Osteocyte (in vitro differentiated cells): ENCODE measurements around the gene TRIM16. TPM values are rescaled to one million over a fixed set of nuclear protein-coding genes. Genes with fewer than 3 reads are reported as not detected.
A peak's percentile ranks its signal among the peaks of the same experiment; 100 is the strongest.
"Not testable (repeated sequence)": the region's sequence is repeated elsewhere in the genome, so short reads cannot be mapped to it uniquely, and the experiment has no call there.

Experiments used
- DNase-seq: peaks from one replicate; pipeline ENCODE4 v3.0.0; 2021; ENCODE audit warnings: mixed read lengths; ENCODE audit not compliant: unreplicated experiment; ENCODE audit errors: extremely low spot score
- H3K27ac Mint-ChIP-seq: one replicate; pipeline ENCODE4 v1.8.0; 2021; ENCODE audit warnings: mild to moderate bottlenecking, mixed read lengths; ENCODE audit not compliant: unreplicated experiment
- H3K27me3 Mint-ChIP-seq: one replicate; pipeline ENCODE4 v1.8.0; 2021; ENCODE audit warnings: mixed read lengths; ENCODE audit not compliant: unreplicated experiment
- H3K36me3 Mint-ChIP-seq: one replicate; pipeline ENCODE4 v1.8.0; 2021; ENCODE audit warnings: mixed read lengths; ENCODE audit not compliant: unreplicated experiment
- H3K4me1 Mint-ChIP-seq: one replicate; pipeline ENCODE4 v1.8.0; 2021; ENCODE audit warnings: mixed read lengths; ENCODE audit not compliant: unreplicated experiment
- H3K4me3 Mint-ChIP-seq: one replicate; pipeline ENCODE4 v1.8.0; 2021; ENCODE audit warnings: mild to moderate bottlenecking, moderate library complexity, mixed read lengths; ENCODE audit not compliant: unreplicated experiment
- H3K9me3 Mint-ChIP-seq: one replicate; pipeline ENCODE4 v1.8.0; 2021; ENCODE audit warnings: mixed read lengths; ENCODE audit not compliant: unreplicated experiment
- total RNA-seq: library from RNA; stranded (reverse); gene quantifications from 2 replicates; pipeline ENCODE4 v1.2.1, GENCODE V29; 2021
- TF ChIP-seq, protein P1 (sequence below): fragments of 200-600 bp; sonication (generic); IDR thresholded peaks from 2 replicates; pipeline ENCODE4 v1.5.0; 2021; ENCODE audit warnings: antibody characterized with exemption, mild to moderate bottlenecking, moderate library complexity

Gene TRIM16
- total RNA-seq, 1 donor from 2014 or later = 23.5 TPM

DNA sequence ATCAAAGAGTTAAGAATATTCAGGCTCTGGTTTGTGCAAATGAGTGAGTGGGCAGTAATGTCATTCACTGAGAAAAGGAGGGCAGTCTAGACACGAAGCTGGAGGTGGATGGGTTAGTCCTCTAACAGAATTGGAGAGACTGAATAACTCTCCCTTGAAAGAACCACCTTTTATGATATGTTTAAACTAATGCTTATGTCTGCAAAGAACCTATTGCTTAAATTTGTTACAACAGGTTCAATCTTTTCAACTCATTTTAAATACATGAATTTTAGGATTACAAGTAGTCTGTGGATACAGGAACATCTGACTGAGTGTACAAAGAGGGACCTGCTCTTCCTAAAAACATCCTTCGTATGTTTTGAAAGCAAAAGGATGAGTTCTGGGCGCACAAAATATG, 14.9 kb upstream of the TRIM16 start:
- Mint-ChIP-seq H3K4me3 (peak overlapping the region; percentile 86), H3K27ac (peak overlapping the region; percentile 83)
- not testable (repeated sequence) for H3K9me3 Mint-ChIP-seq, H3K4me1 Mint-ChIP-seq, DNase-seq, H3K36me3 Mint-ChIP-seq, H3K27me3 Mint-ChIP-seq

DNA sequence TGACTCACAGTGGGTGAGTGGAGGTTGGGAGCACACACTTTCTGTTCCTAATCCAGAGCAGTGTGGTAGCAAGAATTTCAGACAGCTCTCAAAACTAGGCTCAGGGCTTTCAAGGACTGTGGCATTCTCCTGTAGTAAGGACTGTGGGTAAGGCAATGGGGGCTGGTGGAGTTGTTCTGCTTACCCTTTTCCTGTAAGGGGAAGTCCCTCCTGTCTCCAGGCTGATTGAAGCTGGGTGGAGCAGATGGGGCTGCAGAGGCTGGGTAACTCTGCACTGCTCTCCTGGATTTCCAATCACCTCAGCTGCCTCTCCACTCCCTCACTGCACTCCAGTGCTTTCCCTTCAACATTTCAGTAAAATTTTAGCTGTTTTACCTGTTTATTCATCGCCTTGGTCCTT, 3.4 kb upstream of the TRIM16 start:
- H3K9me3 Mint-ChIP-seq, H3K4me3 Mint-ChIP-seq, DNase-seq, H3K36me3 Mint-ChIP-seq, H3K27me3 Mint-ChIP-seq, H3K27ac Mint-ChIP-seq: not testable (repeated sequence)
- H3K4me1 Mint-ChIP-seq = peaks cover 12% of the 10 kb centered on the region

DNA sequence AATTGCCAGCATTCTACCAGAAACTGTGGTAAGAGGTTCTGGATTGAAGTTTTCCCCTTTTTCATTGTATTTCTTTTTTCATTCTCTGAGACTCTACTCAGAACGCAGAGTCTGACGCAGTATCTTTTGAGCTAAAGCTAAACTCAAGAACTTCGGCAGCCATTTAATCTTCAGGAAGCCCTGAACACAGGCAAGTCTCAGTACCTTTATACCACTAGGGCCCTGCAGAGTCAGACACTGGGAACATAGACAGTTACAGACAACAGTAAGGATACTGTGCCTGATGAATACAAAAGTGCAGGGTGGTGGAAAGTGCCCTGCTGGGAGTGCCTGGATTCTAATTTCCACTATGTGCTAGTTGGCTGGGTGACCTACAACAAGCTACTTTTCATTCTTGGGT, 976 bp downstream of the TRIM16 start:
- not testable (repeated sequence) for H3K27ac Mint-ChIP-seq, DNase-seq, H3K36me3 Mint-ChIP-seq, H3K9me3 Mint-ChIP-seq, H3K4me3 Mint-ChIP-seq, H3K27me3 Mint-ChIP-seq
- H3K4me1 Mint-ChIP-seq = peaks cover 11% of the 10 kb centered on the region

DNA sequence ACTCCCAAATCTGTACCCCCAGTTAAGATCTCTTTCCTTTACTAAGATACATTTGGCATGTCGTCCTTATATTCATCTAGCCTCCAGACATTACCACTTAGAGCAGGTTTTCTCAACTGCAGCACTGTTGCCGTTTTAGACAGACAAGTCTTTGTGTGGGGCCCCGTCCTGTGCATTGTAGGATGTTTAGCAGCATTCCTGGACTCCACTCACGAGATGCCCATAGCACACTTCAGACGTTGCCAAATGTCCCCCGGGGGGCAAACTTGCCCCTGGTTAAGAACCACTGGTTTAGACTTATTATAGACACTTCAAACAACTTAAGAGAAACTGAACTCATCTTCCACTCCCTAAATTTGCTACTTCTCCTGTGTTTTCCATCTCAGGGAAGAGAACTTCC, 8.1 kb downstream of the TRIM16 start:
- H3K9me3 Mint-ChIP-seq, H3K27ac Mint-ChIP-seq, H3K27me3 Mint-ChIP-seq, H3K4me1 Mint-ChIP-seq, H3K4me3 Mint-ChIP-seq, DNase-seq: not testable (repeated sequence)
- peaks cover 17% of the 10 kb centered on the region for H3K36me3 Mint-ChIP-seq

DNA sequence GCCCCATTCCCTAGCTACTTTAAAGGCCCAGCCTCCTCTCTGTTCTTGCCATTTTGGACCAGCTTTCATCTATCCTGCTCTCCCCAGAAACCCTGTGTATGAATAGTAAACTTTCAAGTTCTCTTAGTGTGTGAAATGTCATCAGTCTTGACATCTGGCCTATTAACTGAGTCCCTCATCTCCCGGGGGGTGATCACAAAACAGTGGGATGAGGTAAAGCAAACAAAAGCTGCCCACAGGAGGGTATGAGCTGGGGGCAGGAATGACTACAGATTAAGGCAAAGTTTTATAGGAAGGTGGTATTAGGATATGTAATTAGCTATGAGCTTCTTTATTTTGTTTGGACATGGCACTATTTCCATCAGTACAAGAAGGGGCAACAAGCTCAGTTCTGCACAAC, 9.5 kb downstream of the TRIM16 start:
- not testable (repeated sequence) for H3K9me3 Mint-ChIP-seq, H3K4me3 Mint-ChIP-seq, H3K27me3 Mint-ChIP-seq, H3K27ac Mint-ChIP-seq, DNase-seq, H3K4me1 Mint-ChIP-seq
- peaks cover 17% of the 10 kb centered on the region for H3K36me3 Mint-ChIP-seq

DNA sequence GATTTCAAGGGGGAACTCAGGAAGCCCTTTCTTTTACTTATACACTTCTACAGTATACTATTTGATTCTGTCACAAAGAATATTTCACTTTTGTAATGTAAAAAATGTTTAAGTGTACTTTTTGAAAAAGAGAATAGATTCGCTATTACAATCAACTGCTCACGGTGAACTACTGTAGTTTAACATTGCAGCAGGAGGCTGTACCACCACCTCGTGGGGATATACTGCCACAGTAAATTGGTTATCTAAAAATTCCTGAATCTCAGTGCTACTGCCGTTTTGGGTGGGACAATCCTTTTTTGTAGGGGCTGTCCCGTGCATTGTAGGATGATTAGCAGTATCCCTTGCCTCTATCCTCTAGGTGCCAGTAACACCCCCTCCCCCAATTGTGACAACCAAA, 14.6 kb downstream of the TRIM16 start:
- H3K4me3 Mint-ChIP-seq, H3K27ac Mint-ChIP-seq, H3K36me3 Mint-ChIP-seq, DNase-seq, H3K9me3 Mint-ChIP-seq, H3K4me1 Mint-ChIP-seq, H3K27me3 Mint-ChIP-seq: not testable (repeated sequence)
- TF ChIP-seq, protein P1, sequence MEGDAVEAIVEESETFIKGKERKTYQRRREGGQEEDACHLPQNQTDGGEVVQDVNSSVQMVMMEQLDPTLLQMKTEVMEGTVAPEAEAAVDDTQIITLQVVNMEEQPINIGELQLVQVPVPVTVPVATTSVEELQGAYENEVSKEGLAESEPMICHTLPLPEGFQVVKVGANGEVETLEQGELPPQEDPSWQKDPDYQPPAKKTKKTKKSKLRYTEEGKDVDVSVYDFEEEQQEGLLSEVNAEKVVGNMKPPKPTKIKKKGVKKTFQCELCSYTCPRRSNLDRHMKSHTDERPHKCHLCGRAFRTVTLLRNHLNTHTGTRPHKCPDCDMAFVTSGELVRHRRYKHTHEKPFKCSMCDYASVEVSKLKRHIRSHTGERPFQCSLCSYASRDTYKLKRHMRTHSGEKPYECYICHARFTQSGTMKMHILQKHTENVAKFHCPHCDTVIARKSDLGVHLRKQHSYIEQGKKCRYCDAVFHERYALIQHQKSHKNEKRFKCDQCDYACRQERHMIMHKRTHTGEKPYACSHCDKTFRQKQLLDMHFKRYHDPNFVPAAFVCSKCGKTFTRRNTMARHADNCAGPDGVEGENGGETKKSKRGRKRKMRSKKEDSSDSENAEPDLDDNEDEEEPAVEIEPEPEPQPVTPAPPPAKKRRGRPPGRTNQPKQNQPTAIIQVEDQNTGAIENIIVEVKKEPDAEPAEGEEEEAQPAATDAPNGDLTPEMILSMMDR = peak; percentile 15

DNA sequence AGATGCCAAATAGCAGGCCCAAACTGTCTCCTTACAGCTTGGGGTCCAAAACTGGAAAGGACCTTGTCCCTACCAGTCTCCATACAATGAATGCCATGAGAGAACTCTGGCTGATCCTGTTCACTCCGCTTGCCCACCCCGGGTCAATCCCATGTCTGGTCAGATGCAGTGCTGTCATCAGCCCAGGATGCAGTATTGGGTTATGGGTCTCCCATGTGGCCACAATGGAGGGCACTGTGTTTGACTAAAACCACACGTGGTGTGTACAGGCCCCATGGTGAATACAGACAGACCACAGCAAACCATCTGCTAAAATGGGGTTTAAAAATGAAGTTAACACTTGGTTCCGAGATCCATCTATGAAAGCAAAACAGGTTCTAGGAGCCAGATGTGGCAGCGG, 20.4 kb downstream of the TRIM16 start:
- Mint-ChIP-seq H3K4me1 (peaks cover 11% of the 10 kb centered on the region), H3K27me3 (no peaks in the 10 kb centered on the region), H3K27ac (no peak overlapping the region), H3K4me3 (no peak overlapping the region), H3K36me3 (peaks cover 14% of the 10 kb centered on the region), H3K9me3 (no peaks in the 10 kb centered on the region)
- no peak for DNase-seq
- TF ChIP-seq, protein P1 = no peak

DNA sequence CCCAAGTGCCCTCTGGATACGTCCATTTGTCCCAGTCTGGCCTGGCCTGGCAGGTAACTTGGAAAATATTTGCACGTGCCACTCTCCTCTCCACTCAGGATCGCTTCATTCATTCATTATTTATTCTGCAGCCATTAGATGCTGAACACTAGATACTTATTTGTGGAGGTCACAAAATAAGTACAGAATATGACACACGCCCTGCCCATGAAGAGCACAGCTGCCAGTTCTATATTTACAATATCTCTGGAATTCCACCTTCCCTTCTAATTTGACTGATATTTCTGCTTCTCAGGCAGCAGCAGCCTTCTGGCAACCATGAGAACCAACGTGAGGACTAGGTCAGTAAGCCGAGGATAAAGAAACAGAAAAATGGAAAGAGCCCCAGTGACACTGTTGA, 20.9 kb downstream of the TRIM16 start:
- H3K27ac Mint-ChIP-seq = no peak overlapping the region
- no peaks in the 10 kb centered on the region for H3K9me3 Mint-ChIP-seq
- TF ChIP-seq, protein P1 = no peak
- DNase-seq = no peak
- H3K27me3 Mint-ChIP-seq = no peaks in the 10 kb centered on the region
- H3K36me3 Mint-ChIP-seq = peaks cover 11% of the 10 kb centered on the region
- no peak overlapping the region for H3K4me3 Mint-ChIP-seq
- peaks cover 11% of the 10 kb centered on the region for H3K4me1 Mint-ChIP-seq
